ENCODE data around the gene COLEC11. TPM values are rescaled to one million over a fixed set of nuclear protein-coding genes. Genes with fewer than 3 reads are reported as not detected.

Gene COLEC11
- total and polyA plus RNA-seq, 2 experiments from 2014 or later: 1.3 to 1.5 TPM

DNA sequence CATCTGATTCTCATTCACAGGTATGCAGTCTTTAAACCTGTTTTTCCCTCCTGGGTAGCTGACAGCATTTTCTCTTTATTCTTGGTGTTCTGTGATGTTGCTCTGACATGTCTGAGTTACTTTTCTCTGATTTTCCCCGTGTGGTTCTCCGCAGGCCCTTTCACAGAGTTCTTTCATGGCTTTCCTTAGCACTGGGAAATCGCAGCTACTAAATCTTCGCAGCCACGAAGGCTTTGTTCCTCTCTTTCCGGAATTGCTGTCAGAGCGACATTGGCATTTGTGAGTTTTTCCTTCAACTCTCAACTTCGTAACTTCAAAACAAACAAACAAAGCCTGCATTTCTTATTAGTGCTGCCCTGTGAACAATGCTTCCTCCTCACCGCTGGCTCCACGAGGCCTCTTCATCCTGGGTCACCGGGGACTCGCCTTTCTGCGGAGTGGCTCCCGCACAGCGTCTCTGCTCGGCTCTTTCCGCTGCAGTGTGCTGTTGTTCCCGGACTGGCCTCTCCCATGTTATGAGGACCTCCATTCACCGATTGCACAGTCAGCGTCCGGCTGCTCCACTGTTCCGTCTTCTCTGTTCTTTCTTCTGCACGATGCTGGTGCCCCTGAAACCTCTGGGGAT is 16.1 kb downstream of the COLEC11 start (continued):
- TF ChIP-seq, protein P1, sequence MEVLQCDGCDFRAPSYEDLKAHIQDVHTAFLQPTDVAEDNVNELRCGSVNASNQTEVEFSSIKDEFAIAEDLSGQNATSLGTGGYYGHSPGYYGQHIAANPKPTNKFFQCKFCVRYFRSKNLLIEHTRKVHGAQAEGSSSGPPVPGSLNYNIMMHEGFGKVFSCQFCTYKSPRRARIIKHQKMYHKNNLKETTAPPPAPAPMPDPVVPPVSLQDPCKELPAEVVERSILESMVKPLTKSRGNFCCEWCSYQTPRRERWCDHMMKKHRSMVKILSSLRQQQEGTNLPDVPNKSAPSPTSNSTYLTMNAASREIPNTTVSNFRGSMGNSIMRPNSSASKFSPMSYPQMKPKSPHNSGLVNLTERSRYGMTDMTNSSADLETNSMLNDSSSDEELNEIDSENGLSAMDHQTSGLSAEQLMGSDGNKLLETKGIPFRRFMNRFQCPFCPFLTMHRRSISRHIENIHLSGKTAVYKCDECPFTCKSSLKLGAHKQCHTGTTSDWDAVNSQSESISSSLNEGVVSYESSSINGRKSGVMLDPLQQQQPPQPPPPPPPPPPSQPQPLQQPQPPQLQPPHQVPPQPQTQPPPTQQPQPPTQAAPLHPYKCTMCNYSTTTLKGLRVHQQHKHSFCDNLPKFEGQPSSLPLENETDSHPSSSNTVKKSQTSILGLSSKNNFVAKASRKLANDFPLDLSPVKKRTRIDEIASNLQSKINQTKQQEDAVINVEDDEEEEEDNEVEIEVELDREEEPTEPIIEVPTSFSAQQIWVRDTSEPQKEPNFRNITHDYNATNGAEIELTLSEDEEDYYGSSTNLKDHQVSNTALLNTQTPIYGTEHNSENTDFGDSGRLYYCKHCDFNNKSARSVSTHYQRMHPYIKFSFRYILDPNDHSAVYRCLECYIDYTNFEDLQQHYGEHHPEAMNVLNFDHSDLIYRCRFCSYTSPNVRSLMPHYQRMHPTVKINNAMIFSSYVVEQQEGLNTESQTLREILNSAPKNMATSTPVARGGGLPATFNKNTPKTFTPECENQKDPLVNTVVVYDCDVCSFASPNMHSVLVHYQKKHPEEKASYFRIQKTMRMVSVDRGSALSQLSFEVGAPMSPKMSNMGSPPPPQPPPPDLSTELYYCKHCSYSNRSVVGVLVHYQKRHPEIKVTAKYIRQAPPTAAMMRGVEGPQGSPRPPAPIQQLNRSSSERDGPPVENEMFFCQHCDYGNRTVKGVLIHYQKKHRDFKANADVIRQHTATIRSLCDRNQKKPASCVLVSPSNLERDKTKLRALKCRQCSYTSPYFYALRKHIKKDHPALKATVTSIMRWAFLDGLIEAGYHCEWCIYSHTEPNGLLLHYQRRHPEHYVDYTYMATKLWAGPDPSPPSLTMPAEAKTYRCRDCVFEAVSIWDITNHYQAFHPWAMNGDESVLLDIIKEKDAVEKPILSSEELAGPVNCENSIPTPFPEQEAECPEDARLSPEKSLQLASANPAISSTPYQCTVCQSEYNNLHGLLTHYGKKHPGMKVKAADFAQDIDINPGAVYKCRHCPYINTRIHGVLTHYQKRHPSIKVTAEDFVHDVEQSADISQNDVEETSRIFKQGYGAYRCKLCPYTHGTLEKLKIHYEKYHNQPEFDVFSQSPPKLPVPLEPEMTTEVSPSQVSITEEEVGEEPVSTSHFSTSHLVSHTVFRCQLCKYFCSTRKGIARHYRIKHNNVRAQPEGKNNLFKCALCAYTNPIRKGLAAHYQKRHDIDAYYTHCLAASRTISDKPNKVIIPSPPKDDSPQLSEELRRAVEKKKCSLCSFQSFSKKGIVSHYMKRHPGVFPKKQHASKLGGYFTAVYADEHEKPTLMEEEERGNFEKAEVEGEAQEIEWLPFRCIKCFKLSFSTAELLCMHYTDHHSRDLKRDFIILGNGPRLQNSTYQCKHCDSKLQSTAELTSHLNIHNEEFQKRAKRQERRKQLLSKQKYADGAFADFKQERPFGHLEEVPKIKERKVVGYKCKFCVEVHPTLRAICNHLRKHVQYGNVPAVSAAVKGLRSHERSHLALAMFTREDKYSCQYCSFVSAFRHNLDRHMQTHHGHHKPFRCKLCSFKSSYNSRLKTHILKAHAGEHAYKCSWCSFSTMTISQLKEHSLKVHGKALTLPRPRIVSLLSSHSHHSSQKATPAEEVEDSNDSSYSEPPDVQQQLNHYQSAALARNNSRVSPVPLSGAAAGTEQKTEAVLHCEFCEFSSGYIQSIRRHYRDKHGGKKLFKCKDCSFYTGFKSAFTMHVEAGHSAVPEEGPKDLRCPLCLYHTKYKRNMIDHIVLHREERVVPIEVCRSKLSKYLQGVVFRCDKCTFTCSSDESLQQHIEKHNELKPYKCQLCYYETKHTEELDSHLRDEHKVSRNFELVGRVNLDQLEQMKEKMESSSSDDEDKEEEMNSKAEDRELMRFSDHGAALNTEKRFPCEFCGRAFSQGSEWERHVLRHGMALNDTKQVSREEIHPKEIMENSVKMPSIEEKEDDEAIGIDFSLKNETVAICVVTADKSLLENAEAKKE (CRISPR knock-in tag; IDR thresholded peaks at IDR 0.05): no peak
- no peak for TF ChIP-seq EZH2 (IDR thresholded peaks at IDR 0.05; ENCODE audit: low read depth, unreplicated experiment)
- TF ChIP-seq, protein P2, sequence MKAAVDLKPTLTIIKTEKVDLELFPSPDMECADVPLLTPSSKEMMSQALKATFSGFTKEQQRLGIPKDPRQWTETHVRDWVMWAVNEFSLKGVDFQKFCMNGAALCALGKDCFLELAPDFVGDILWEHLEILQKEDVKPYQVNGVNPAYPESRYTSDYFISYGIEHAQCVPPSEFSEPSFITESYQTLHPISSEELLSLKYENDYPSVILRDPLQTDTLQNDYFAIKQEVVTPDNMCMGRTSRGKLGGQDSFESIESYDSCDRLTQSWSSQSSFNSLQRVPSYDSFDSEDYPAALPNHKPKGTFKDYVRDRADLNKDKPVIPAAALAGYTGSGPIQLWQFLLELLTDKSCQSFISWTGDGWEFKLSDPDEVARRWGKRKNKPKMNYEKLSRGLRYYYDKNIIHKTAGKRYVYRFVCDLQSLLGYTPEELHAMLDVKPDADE (IDR thresholded peaks at IDR 0.05): no peak
- no peak for TF ChIP-seq STAT1 (IDR thresholded peaks at IDR 0.05; ENCODE audit: unreplicated experiment)
- TF ChIP-seq ZNF114 (CRISPR knock-in tag; IDR thresholded peaks at IDR 0.05): no peak
- no peak for TF ChIP-seq POLR2AphosphoS5 (IDR thresholded peaks at IDR 0.05; ENCODE audit: low read depth)
- TF ChIP-seq EZH2phosphoT487 (IDR thresholded peaks at IDR 0.05; ENCODE audit: unreplicated experiment): no peak

DNA sequence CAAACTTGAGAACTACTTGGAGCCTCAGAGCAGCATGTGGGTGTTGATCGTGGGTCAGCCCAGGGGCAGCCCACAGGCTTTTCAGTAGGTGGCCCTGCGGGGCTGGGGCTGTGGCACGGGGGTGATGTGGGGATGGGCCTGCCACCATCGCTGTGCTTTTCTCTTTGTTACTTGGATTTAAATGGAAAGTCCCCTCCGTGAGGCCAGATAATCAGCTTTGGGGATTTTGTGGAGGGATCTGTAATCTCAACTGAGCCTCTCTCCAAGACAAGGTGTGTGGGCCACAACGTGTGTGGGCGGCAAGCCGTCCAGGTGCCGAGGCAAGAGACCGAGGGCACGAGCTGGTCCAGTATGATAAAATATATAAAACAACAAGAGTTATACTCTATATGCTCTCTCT is 16.7 kb downstream of the COLEC11 start:
- no peak overlapping the region for H3K4me2 ChIP-seq
- DNase-seq (ENCODE audit: low spot score) (no peak), ATAC-seq (no peak; the same call in 2 of the 3 replicates)
- no peaks in the 10 kb centered on the region for H3F3A ChIP-seq (replicated peaks; ENCODE audit: low read depth)
- peak overlapping the region; percentile 56; the same call in 1 of the 2 replicates for H2AFZ ChIP-seq
- H3K27ac ChIP-seq (ENCODE audit: low read depth): no peak overlapping the region
- H3K79me2 ChIP-seq (replicated peaks; ENCODE audit: insufficient read depth): no peaks in the 10 kb centered on the region
- Mint-ChIP-seq H3K4me1 (no peaks in the 10 kb centered on the region; the same call in 1 of the 3 replicates), H3K27ac (no peak overlapping the region), H3K9me3 (peaks cover 18% of the 10 kb centered on the region), H3K36me3 (ENCODE audit: low read depth) (peaks cover 7% of the 10 kb centered on the region; the same call in 2 of the 3 replicates), H3K27me3 (ENCODE audit: insufficient read depth, low read depth, poor library complexity) (peaks cover 3% of the 10 kb centered on the region), H3K4me3 (no peak overlapping the region)
- H3K4me3 ChIP-seq: no peak overlapping the region
- H3K27me3 ChIP-seq (ENCODE audit: insufficient read depth): no peaks in the 10 kb centered on the region
- no peaks in the 10 kb centered on the region for H3K9me2 ChIP-seq (ENCODE audit: insufficient read depth)
- H3K36me3 ChIP-seq (ENCODE audit: insufficient read depth): no peaks in the 10 kb centered on the region
- H3K4me1 ChIP-seq (ENCODE audit: insufficient read depth): no peaks in the 10 kb centered on the region
- H4K20me1 ChIP-seq (replicated peaks; ENCODE audit: insufficient read depth): no peaks in the 10 kb centered on the region
- no peak for TF ChIP-seq ZNF331 (CRISPR knock-in tag; IDR thresholded peaks at IDR 0.05; ENCODE audit: low read depth)
- TF ChIP-seq STAT1 (IDR thresholded peaks at IDR 0.05; ENCODE audit: unreplicated experiment): no peak
- no peak for TF ChIP-seq NANOG (IDR thresholded peaks at IDR 0.05; ENCODE audit: borderline replicate concordance)
- no peak for TF ChIP-seq CREB1 (CRISPR knock-in tag; IDR thresholded peaks at IDR 0.05; ENCODE audit: low read depth)
- no peak for TF ChIP-seq POLR2AphosphoS5 (IDR thresholded peaks at IDR 0.05; ENCODE audit: low read depth)
- no peak for TF ChIP-seq JUNB (IDR thresholded peaks at IDR 0.05; ENCODE audit: unreplicated experiment)
- TF ChIP-seq ZNF114 (CRISPR knock-in tag; IDR thresholded peaks at IDR 0.05): no peak
- TF ChIP-seq EZH2 (IDR thresholded peaks at IDR 0.05; ENCODE audit: low read depth, unreplicated experiment): no peak
- TF ChIP-seq, protein P2 (IDR thresholded peaks at IDR 0.05): no peak
- TF ChIP-seq, protein P3, sequence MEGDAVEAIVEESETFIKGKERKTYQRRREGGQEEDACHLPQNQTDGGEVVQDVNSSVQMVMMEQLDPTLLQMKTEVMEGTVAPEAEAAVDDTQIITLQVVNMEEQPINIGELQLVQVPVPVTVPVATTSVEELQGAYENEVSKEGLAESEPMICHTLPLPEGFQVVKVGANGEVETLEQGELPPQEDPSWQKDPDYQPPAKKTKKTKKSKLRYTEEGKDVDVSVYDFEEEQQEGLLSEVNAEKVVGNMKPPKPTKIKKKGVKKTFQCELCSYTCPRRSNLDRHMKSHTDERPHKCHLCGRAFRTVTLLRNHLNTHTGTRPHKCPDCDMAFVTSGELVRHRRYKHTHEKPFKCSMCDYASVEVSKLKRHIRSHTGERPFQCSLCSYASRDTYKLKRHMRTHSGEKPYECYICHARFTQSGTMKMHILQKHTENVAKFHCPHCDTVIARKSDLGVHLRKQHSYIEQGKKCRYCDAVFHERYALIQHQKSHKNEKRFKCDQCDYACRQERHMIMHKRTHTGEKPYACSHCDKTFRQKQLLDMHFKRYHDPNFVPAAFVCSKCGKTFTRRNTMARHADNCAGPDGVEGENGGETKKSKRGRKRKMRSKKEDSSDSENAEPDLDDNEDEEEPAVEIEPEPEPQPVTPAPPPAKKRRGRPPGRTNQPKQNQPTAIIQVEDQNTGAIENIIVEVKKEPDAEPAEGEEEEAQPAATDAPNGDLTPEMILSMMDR (conservative IDR thresholded peaks at IDR 0.05; ENCODE audit: low read depth in 2 of 2): no peak

Data from GM23338 (cell line).